A673 (cell line): ENCODE measurements around the gene SGCD.

Source experiments
- EZH2 ChIP-seq: fragments of 200-600 bp; sonication (generic); IDR thresholded peaks from 2 replicates; pipeline ENCODE4 v1.6.1; 2017; ENCODE audit warnings: borderline replicate concordance, low read depth, mild to moderate bottlenecking, mixed read lengths, antibody characterized with exemption, low read length; ENCODE audit not compliant: poor library complexity, severe bottlenecking
- TF ChIP-seq, protein P1 (sequence below): fragments of 300-800, 200-600 bp; sonication (generic); conservative IDR thresholded peaks from 2 replicates; pipeline ENCODE4 v1.5.1; 2017; ENCODE audit warnings: low read depth, mild to moderate bottlenecking, antibody characterized with exemption, low read length, moderate library complexity, mixed read lengths

DNA sequence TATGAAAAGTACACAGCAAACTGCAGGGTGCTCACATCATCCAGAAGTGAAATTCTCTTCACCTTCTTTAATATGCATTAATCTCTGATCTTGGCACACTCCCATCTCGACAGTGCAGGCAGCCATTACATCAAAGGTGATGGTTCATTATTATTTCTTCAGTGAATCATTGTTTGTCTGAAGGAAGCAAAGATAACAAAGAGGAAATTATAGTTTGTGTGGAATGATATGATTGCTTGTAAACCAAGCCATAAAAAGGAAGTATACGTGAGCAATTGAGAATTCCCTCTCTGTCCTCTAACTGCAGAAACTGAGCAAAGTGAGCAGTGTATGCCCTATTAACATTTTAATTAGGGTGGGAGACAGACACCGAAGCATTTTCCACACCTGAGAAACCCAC is 351.5 kb downstream of the SGCD start:
- TF ChIP-seq, protein P1, sequence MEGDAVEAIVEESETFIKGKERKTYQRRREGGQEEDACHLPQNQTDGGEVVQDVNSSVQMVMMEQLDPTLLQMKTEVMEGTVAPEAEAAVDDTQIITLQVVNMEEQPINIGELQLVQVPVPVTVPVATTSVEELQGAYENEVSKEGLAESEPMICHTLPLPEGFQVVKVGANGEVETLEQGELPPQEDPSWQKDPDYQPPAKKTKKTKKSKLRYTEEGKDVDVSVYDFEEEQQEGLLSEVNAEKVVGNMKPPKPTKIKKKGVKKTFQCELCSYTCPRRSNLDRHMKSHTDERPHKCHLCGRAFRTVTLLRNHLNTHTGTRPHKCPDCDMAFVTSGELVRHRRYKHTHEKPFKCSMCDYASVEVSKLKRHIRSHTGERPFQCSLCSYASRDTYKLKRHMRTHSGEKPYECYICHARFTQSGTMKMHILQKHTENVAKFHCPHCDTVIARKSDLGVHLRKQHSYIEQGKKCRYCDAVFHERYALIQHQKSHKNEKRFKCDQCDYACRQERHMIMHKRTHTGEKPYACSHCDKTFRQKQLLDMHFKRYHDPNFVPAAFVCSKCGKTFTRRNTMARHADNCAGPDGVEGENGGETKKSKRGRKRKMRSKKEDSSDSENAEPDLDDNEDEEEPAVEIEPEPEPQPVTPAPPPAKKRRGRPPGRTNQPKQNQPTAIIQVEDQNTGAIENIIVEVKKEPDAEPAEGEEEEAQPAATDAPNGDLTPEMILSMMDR: no peak
- no peak for TF ChIP-seq EZH2
